Transverse colon (tissue), 3 donors: Measurements from ENCODE around the gene ERC2.

ENCODE experiments used
- EP300 ChIP-seq: sonication (generic); formaldehyde crosslinking; IDR thresholded peaks from one replicate; pipeline ENCODE4 v1.6.1; 2017; ENCODE audit warnings: antibody characterized with exemption, low read depth
- POLR2A ChIP-seq: fragments of 450-650 bp; IDR thresholded peaks from one replicate; pipeline ENCODE4 v1.6.1; 2016; ENCODE audit warnings: antibody characterized with exemption, mild to moderate bottlenecking, moderate library complexity
- TF ChIP-seq, protein P1 (sequence below), 5 experiments: fragments of 200-600 bp in 3 of 5; fragments of 450-650 bp in 2 of 5; sonication (generic) in 3 of 5; IDR thresholded peaks; 1 replicate in 2 of 5; 2 replicates in 3 of 5; pipeline ENCODE4 v1.5.1; 2016 to 2017; ENCODE audit warnings: antibody characterized with exemption in 5 of 5, inconsistent platforms in 3 of 5, mild to moderate bottlenecking in 2 of 5, moderate library complexity in 1 of 5

DNA sequence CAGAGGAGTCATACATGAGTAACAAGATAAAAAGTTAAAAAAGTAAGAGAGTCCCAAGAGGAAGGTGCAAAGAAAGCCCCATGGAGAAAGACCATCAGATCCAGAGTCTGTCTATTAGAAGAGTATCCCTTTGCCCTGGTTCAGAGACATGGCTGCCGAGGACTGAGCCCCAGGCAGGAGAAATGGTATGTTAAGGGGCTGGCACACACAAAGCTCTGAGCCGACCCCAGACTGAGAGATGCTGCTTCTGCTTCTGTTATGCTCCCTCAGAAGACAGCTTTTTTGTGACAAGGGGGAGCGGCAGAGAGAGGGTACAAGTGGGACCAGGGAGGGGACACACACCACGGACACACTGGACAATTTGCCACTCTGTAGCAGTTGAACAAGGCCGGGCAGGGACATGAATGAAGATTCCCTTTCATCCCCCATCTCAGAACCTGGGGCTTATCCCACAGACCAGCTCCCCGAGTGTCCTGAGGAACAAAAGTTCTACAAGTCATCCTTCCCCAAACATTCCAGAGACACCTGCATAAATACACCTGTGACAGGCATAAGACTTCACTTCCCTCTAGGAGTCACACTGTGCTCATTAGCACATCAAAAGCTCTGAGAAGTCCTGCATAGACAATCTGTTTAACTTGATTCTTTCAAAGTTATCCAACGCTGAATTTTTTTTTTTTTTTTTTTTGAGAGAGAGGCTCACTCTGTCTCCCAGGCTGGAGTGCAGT, 819.5 kb downstream of the ERC2 start:
- TF ChIP-seq, protein P1, sequence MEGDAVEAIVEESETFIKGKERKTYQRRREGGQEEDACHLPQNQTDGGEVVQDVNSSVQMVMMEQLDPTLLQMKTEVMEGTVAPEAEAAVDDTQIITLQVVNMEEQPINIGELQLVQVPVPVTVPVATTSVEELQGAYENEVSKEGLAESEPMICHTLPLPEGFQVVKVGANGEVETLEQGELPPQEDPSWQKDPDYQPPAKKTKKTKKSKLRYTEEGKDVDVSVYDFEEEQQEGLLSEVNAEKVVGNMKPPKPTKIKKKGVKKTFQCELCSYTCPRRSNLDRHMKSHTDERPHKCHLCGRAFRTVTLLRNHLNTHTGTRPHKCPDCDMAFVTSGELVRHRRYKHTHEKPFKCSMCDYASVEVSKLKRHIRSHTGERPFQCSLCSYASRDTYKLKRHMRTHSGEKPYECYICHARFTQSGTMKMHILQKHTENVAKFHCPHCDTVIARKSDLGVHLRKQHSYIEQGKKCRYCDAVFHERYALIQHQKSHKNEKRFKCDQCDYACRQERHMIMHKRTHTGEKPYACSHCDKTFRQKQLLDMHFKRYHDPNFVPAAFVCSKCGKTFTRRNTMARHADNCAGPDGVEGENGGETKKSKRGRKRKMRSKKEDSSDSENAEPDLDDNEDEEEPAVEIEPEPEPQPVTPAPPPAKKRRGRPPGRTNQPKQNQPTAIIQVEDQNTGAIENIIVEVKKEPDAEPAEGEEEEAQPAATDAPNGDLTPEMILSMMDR (IDR thresholded peaks at IDR 0.05): no peak
- TF ChIP-seq POLR2A: no peak
- TF ChIP-seq EP300: no peak
